HCT116 (cell line): ENCODE data around the gene LSM6. TPM values are rescaled to one million over a fixed set of nuclear protein-coding genes. Genes with fewer than 3 reads are reported as not detected.

Source experiments
- ATAC-seq: fragments of 200-7000 bp; cut with Tn5 transposase; 2 replicates; pipeline ENCODE4 v1.9.1; 2020; ENCODE audit warnings: mild to moderate bottlenecking, moderate library complexity
- BruUV-seq: library from RNA; stranded (reverse); fragments of 400-500 nt; replicated peaks from 2 replicates; lab custom pipeline; 2021; lab: Mats Ljungman, UMichigan
- CTCF ChIA-PET: fragments of 300-600 bp; sonication (Branson Sonifier 250); formaldehyde crosslinking; loops from one replicate; lab custom pipeline; 2021; ENCODE audit warnings: antibody characterized with exemption; lab: Charles Lee
- POLR2A ChIA-PET: fragments of 300-600, 350-600 bp; sonication (Branson Sonifier 250); formaldehyde crosslinking; loops from one replicate; lab custom pipeline; 2021; ENCODE audit warnings: antibody characterized with exemption; lab: Charles Lee
- RAD21 ChIA-PET, 2 experiments: fragments of 300-600 bp; sonication (Branson Sonifier 250); formaldehyde crosslinking; loops; one replicate each; lab custom pipeline; 2023; ENCODE audit warnings: low total read pairs in 2 of 2; ENCODE audit not compliant: uncharacterized antibody in 2 of 2, unreplicated experiment in 2 of 2, low non-redundant PET in 1 of 2; lab: Charles Lee
- DNase-seq: peaks from one replicate; pipeline ENCODE4 v3.0.0-alpha.2; 2010; ENCODE audit warnings: low read depth, low spot score
- H2AFZ ChIP-seq: fragments of 200-600 bp; shearing (Covaris generic), sonication (generic); 2 replicates; pipeline ENCODE4 v1.6.1; 2017; ENCODE audit warnings: low read depth, mixed run types, mixed read lengths, antibody characterized with exemption, low read length; ENCODE audit not compliant: poor library complexity, severe bottlenecking
- H3K27ac ChIP-seq: 2 replicates; pipeline ENCODE4 v1.5.1; 2012; ENCODE audit warnings: low read depth, low read length
- H3K27me3 ChIP-seq: fragments of 200-600 bp; sonication (generic); 2 replicates; pipeline ENCODE4 v1.6.1; 2016; ENCODE audit warnings: mixed run types, low read length, mixed read lengths; ENCODE audit not compliant: insufficient read depth
- H3K36me3 ChIP-seq, 2 experiments: fragments of 200-500 bp in 1 of 2; fragments of 200-600 bp in 1 of 2; sonication (Bioruptor generic) in 1 of 2; sonication (generic) in 1 of 2; 2 replicates each; pipeline versions ENCODE4 v1.5.1 to v1.6.1; 2014 to 2016; ENCODE audit warnings: low read length in 2 of 2, inconsistent platforms in 1 of 2, mixed read lengths in 1 of 2, mixed run types in 1 of 2; ENCODE audit not compliant: insufficient read depth in 2 of 2, control insufficient read depth in 1 of 2
- H3K4me1 ChIP-seq, 2 experiments: fragments of 200-600 bp in 1 of 2; sonication (generic) in 1 of 2; 2 replicates each; pipeline versions ENCODE4 v1.5.1 to v1.6.1; 2012 to 2017; ENCODE audit warnings: low read length in 2 of 2, inconsistent platforms in 1 of 2, mild to moderate bottlenecking in 1 of 2, mixed read lengths in 1 of 2, mixed run types in 1 of 2, moderate library complexity in 1 of 2; ENCODE audit not compliant: insufficient read depth in 2 of 2, control insufficient read depth in 1 of 2
- H3K4me2 ChIP-seq: fragments of 200-600 bp; sonication (generic); 2 replicates; pipeline ENCODE4 v1.6.1; 2017; ENCODE audit warnings: mixed run types, low read length, mixed read lengths
- H3K4me3 ChIP-seq, 2 experiments: fragments of 200-600 bp in 1 of 2; sonication (generic) in 1 of 2; replicated peaks in 1 of 2; 2 replicates each; pipeline ENCODE4 v1.5.1; 2011 to 2016; ENCODE audit warnings: low read length in 2 of 2, control low read depth in 1 of 2, low read depth in 1 of 2, mild to moderate bottlenecking in 1 of 2, mixed read lengths in 1 of 2, mixed run types in 1 of 2
- H3K79me2 ChIP-seq: fragments of 200-600 bp; sonication (generic); 2 replicates; pipeline ENCODE4 v1.6.1; 2017; ENCODE audit warnings: mild to moderate bottlenecking, mixed run types, low read length, moderate library complexity, mixed read lengths; ENCODE audit not compliant: insufficient read depth
- H3K9ac ChIP-seq: fragments of 200-600 bp; sonication (generic); 2 replicates; pipeline ENCODE4 v1.6.1; 2016; ENCODE audit warnings: low read length, mixed read lengths
- H3K9me2 ChIP-seq: fragments of 200-600 bp; sonication (generic), shearing (Covaris generic); 2 replicates; pipeline ENCODE4 v1.6.1; 2017; ENCODE audit warnings: mixed run types, mild to moderate bottlenecking, moderate library complexity; ENCODE audit not compliant: insufficient read depth
- H3K9me3 ChIP-seq, 2 experiments: fragments of 200-500 bp in 1 of 2; fragments of 200-600 bp in 1 of 2; sonication (Bioruptor generic) in 1 of 2; sonication (generic) in 1 of 2; 2 replicates each; pipeline ENCODE4 v1.6.1; 2014 to 2017; ENCODE audit warnings: low read length in 2 of 2, mixed read lengths in 2 of 2, inconsistent platforms in 1 of 2, low read depth in 1 of 2, mild to moderate bottlenecking in 1 of 2, mixed run types in 1 of 2, moderate library complexity in 1 of 2; ENCODE audit not compliant: control insufficient read depth in 1 of 2, insufficient read depth in 1 of 2
- H4K20me1 ChIP-seq: fragments of 200-600 bp; sonication (generic), shearing (Covaris generic); 2 replicates; pipeline ENCODE4 v1.6.1; 2017; ENCODE audit warnings: mixed run types, mild to moderate bottlenecking, moderate library complexity; ENCODE audit not compliant: insufficient read depth
- ATF3 ChIP-seq: IDR thresholded peaks from 2 replicates; pipeline ENCODE4 v1.6.1; 2012
- CEBPB ChIP-seq: IDR thresholded peaks from 2 replicates; pipeline ENCODE4 v1.6.1; 2012; ENCODE audit warnings: low read depth
- CTCF ChIP-seq, 3 experiments: fragments of 200-600 bp in 1 of 3; sonication (generic) in 1 of 3; IDR thresholded peaks in 2 of 3; conservative IDR thresholded peaks in 1 of 3; 2 replicates each; pipeline ENCODE4 v1.5.1; 2012 to 2017; ENCODE audit warnings: low read depth in 2 of 3, low read length in 2 of 3, antibody characterized with exemption in 1 of 3, borderline replicate concordance in 1 of 3, control low read depth in 1 of 3, mild to moderate bottlenecking in 1 of 3, mixed read lengths in 1 of 3, mixed run types in 1 of 3, moderate library complexity in 1 of 3; ENCODE audit not compliant: insufficient read depth in 1 of 3
- EGR1 ChIP-seq: IDR thresholded peaks from 2 replicates; pipeline ENCODE4 v1.6.1; 2012; ENCODE audit warnings: low read depth
- ELF1 ChIP-seq: IDR thresholded peaks from 2 replicates; pipeline ENCODE4 v1.6.1; 2012; ENCODE audit warnings: low read depth, borderline replicate concordance
- EZH2 ChIP-seq: fragments of 200-600 bp; sonication (generic); IDR thresholded peaks from 2 replicates; pipeline ENCODE4 v1.6.1; 2017; ENCODE audit warnings: antibody characterized with exemption, mixed run types
- FOSL1 ChIP-seq: IDR thresholded peaks from 2 replicates; pipeline ENCODE4 v1.6.1; 2012; ENCODE audit warnings: low read depth
- JUND ChIP-seq: IDR thresholded peaks from 2 replicates; pipeline ENCODE4 v1.6.1; 2012
- MAX ChIP-seq: IDR thresholded peaks from 2 replicates; pipeline ENCODE4 v1.6.1; 2012
- POLR2A ChIP-seq: IDR thresholded peaks from 2 replicates; pipeline ENCODE4 v1.7.0; 2011; ENCODE audit warnings: borderline replicate concordance; ENCODE audit not compliant: insufficient read depth, insufficient read length; ENCODE audit errors: extremely low read depth
- POLR2AphosphoS5 ChIP-seq: IDR thresholded peaks from 2 replicates; pipeline ENCODE4 v1.6.1; 2011; ENCODE audit warnings: mild to moderate bottlenecking, low read depth, low read length, moderate library complexity
- RAD21 ChIP-seq: IDR thresholded peaks from 2 replicates; pipeline ENCODE4 v1.6.1; 2012; ENCODE audit warnings: low read depth, mild to moderate bottlenecking
- REST ChIP-seq: IDR thresholded peaks from 2 replicates; pipeline ENCODE4 v1.6.1; 2012; ENCODE audit warnings: low read depth
- SIN3A ChIP-seq: IDR thresholded peaks from 2 replicates; pipeline ENCODE4 v1.6.1; 2012; ENCODE audit warnings: low read depth
- SP1 ChIP-seq: IDR thresholded peaks from 2 replicates; pipeline ENCODE4 v1.6.1; 2012; ENCODE audit warnings: low read depth
- SRF ChIP-seq: IDR thresholded peaks from 2 replicates; pipeline ENCODE4 v1.6.1; 2012; ENCODE audit warnings: low read depth
- TCF7L2 ChIP-seq: IDR thresholded peaks from 2 replicates; pipeline ENCODE4 v1.7.0; 2011; ENCODE audit warnings: borderline replicate concordance, inconsistent platforms; ENCODE audit not compliant: insufficient read depth, insufficient read length; ENCODE audit errors: extremely low read depth
- ZBTB33 ChIP-seq: IDR thresholded peaks from 2 replicates; pipeline ENCODE4 v1.6.1; 2011; ENCODE audit warnings: mild to moderate bottlenecking, low read length, moderate library complexity; ENCODE audit not compliant: insufficient replicate concordance; ENCODE audit errors: extremely low read depth
- ZFX ChIP-seq: fragments of 450-650 bp; IDR thresholded peaks from 2 replicates; pipeline ENCODE4 v1.6.1; 2017
- ZNF274 ChIP-seq: fragments of 200-500 bp; sonication (Bioruptor generic); IDR thresholded peaks from 2 replicates; pipeline ENCODE4 v1.6.1; 2014; ENCODE audit warnings: mild to moderate bottlenecking, low read depth, low read length, inconsistent platforms
- intact Hi-C: fragments of 100-400 bp; cut with micrococcal nuclease; formaldehyde crosslinking; loops from 2 replicates; pipeline ENCODE4 v1.10.0; 2022
- total RNA-seq: library from RNA; stranded (reverse); gene quantifications from one replicate; pipeline ENCODE4 v1.2.1, GENCODE V29; 2021; ENCODE audit not compliant: unreplicated experiment

Gene LSM6
- total RNA-seq, 1 experiment from 2014 or later, result 57.4 TPM

GRCh38 chr4:146237092-146237491 lies 61.6 kb downstream of the LSM6 start:
- ChIA-PET POLR2A (no interaction called here), RAD21 (no interaction called here), CTCF (no interaction called here)
- Histone ChIP-seq H3K36me3 (no peaks in the 10 kb centered on the region), H3K4me2 (no peak overlapping the region), H3K27me3 (no peaks in the 10 kb centered on the region), H2AFZ (no peak overlapping the region), H4K20me1 (no peaks in the 10 kb centered on the region), H3K9me3 (no peaks in the 10 kb centered on the region), H3K9me2 (no peaks in the 10 kb centered on the region), H3K4me3 (no peak overlapping the region), H3K27ac (no peak overlapping the region), H3K79me2 (no peaks in the 10 kb centered on the region), H3K4me1 (peaks cover 12 to 26% of the 10 kb centered on the region in 2 experiments), H3K9ac (no peak overlapping the region)
- TF ChIP-seq JUND, result no peak
- TF ChIP-seq ZBTB33, result no peak
- TF ChIP-seq FOSL1, result no peak
- no peak for TF ChIP-seq MAX
- TF ChIP-seq ATF3, result no peak
- TF ChIP-seq EZH2, result no peak
- TF ChIP-seq POLR2AphosphoS5, result no peak
- no peak for TF ChIP-seq EGR1
- TF ChIP-seq ZNF274, result no peak
- no peak for TF ChIP-seq TCF7L2
- TF ChIP-seq RAD21, result no peak
- no peak for TF ChIP-seq SP1
- no peak for TF ChIP-seq SIN3A
- TF ChIP-seq REST, result no peak
- TF ChIP-seq CEBPB, result no peak
- TF ChIP-seq POLR2A, result no peak
- TF ChIP-seq SRF, result no peak
- TF ChIP-seq ZFX, result no peak
- TF ChIP-seq CTCF (IDR thresholded peaks at IDR 0.05 in 2 of 3, conservative IDR thresholded peaks at IDR 0.05 in 1 of 3; ENCODE audit: borderline replicate concordance in 1 of 3, insufficient read depth in 1 of 3, low read depth in 2 of 3, low read length in 2 of 3), result no peak
- no peak for TF ChIP-seq ELF1
- ATAC-seq (no peak), DNase-seq (no peak)
- intact Hi-C loops, result no loop called here
- BruUV-seq, result no TSS peak
